ENCODE results near the gene MON1A. TPM values are rescaled to one million over a fixed set of nuclear protein-coding genes. Genes with fewer than 3 reads are reported as not detected.

Gene MON1A
- total RNA-seq, 1 donor from 2014 or later = 7.1 TPM

- intact Hi-C loops (cut with micrococcal nuclease) = no loop called here
- Mint-ChIP-seq H3K4me1 (peaks cover 2% of the 10 kb centered on the region), H3K4me3 (no peak overlapping the region), H3K36me3 (ENCODE audit: low read depth) (peaks cover 44% of the 10 kb centered on the region), H3K27ac (no peak overlapping the region), H3K9me3 (no peaks in the 10 kb centered on the region), H3K27me3 (no peaks in the 10 kb centered on the region)
- no peak for TF ChIP-seq CTCF (IDR thresholded peaks at IDR 0.05)
- ATAC-seq (ENCODE audit: low read depth) (no peak), DNase-seq (no peak)
- ChIA-PET CTCF (no interaction called here), POLR2A (no interaction called here)
Measured at GRCh38 chr3:49966233-49966942, 36.8 kb upstream of the MON1A start.

- H3K27ac Mint-ChIP-seq = no peak overlapping the region
- ATAC-seq (ENCODE audit: low read depth) (no peak), DNase-seq (no peak)
- no peaks in the 10 kb centered on the region for H3K9me3 Mint-ChIP-seq
- no peaks in the 10 kb centered on the region for H3K27me3 Mint-ChIP-seq
- peaks cover 19% of the 10 kb centered on the region for H3K36me3 Mint-ChIP-seq (ENCODE audit: low read depth)
- H3K4me3 Mint-ChIP-seq = no peak overlapping the region
- no peak for TF ChIP-seq CTCF (IDR thresholded peaks at IDR 0.05)
- ChIA-PET POLR2A (interaction anchor here (0.6 to 0.7 kb wide), 2 partner anchors 15 to 141 kb away, joined by 3 to 10 read pairs; no protein-coding TSS in a partner anchor), CTCF (no interaction called here)
- peaks cover 28% of the 10 kb centered on the region for H3K4me1 Mint-ChIP-seq
- intact Hi-C loops (cut with micrococcal nuclease) = no loop called here
Measured at GRCh38 chr3:49955636-49956035, 26.0 kb upstream of the MON1A start.

- TF ChIP-seq CTCF (IDR thresholded peaks at IDR 0.05) = no peak
- CTCF ChIA-PET = no interaction called here
- H3K4me1 Mint-ChIP-seq = peaks cover 31% of the 10 kb centered on the region
- H3K36me3 Mint-ChIP-seq (ENCODE audit: low read depth) = peaks cover 10% of the 10 kb centered on the region
- no peak overlapping the region for H3K4me3 Mint-ChIP-seq
- H3K27me3 Mint-ChIP-seq = no peaks in the 10 kb centered on the region
- H3K27ac Mint-ChIP-seq = no peak overlapping the region
- POLR2A ChIA-PET = interaction anchor here (0.7 kb wide), 1 partner anchor 848 kb away, joined by 4 read pairs; the partner anchor contains the start of gene QARS1
- ATAC-seq (ENCODE audit: low read depth) = no peak
- H3K9me3 Mint-ChIP-seq = no peaks in the 10 kb centered on the region
- intact Hi-C loops (cut with micrococcal nuclease) = no loop called here
- no peak for DNase-seq
Measured at GRCh38 chr3:49952924-49953323, 23.3 kb upstream of the MON1A start.

GRCh38 chr3:49942651-49943050 lies 13.0 kb upstream of the MON1A start:
- intact Hi-C loops (cut with micrococcal nuclease) = loop anchor here (5.0 to 10.0 kb wide), 2 partner anchors 145 to 528 kb away; partner anchors contain the start of genes RBM5, RHOA and TCTA
- TF ChIP-seq CTCF (IDR thresholded peaks at IDR 0.05) = no peak
- Mint-ChIP-seq H3K27me3 (no peaks in the 10 kb centered on the region), H3K4me3 (peak overlapping the region; percentile 49), H3K4me1 (peaks cover 66% of the 10 kb centered on the region), H3K36me3 (ENCODE audit: low read depth) (peaks cover 24% of the 10 kb centered on the region), H3K9me3 (no peaks in the 10 kb centered on the region), H3K27ac (peak overlapping the region; percentile 5)
- ChIA-PET CTCF (no interaction called here), POLR2A (interaction anchor here (0.6 to 1.0 kb wide), 4 partner anchors 10 to 15 kb away, joined by 3 to 11 read pairs (median 5); partner anchors contain the start of gene MON1A)
- no peak for ATAC-seq (ENCODE audit: low read depth)
- no peak for DNase-seq

GRCh38 chr3:49940667-49941249 lies 11.1 kb upstream of the MON1A start:
- no peak for DNase-seq
- peak overlapping the region; percentile 98 for H3K4me3 Mint-ChIP-seq
- peaks cover 17% of the 10 kb centered on the region for H3K36me3 Mint-ChIP-seq (ENCODE audit: low read depth)
- H3K27me3 Mint-ChIP-seq = no peaks in the 10 kb centered on the region
- peak overlapping the region; percentile 97 for H3K27ac Mint-ChIP-seq
- TF ChIP-seq CTCF (IDR thresholded peaks at IDR 0.05) = no peak
- ChIA-PET CTCF (interaction anchor here (1.7 kb wide), 1 partner anchor 11 kb away, joined by 5 read pairs; the partner anchor contains the start of gene MON1A), POLR2A (interaction anchor here (0.5 to 2.8 kb wide), 15 partner anchors 8 to 1559 kb away, joined by 3 to 72 read pairs (median 5); partner anchors contain the start of genes DAG1, DCAF1, IMPDH2 and INKA1)
- intact Hi-C loops (cut with micrococcal nuclease) = loop anchor here (1.0 to 10.0 kb wide), 5 partner anchors 36 to 526 kb away; partner anchors contain the start of genes RBM5, RHOA, TCTA and TRAIP
- H3K9me3 Mint-ChIP-seq = no peaks in the 10 kb centered on the region
- no peak for ATAC-seq (ENCODE audit: low read depth)
- H3K4me1 Mint-ChIP-seq = peaks cover 48% of the 10 kb centered on the region

All from activated B cell treated with CpG ODN at 0.5 μM for 24 hours (primary cell).